SJCRH30 (cell line): ENCODE results near the gene PLEKHG1. TPM values are rescaled to one million over a fixed set of nuclear protein-coding genes. Genes with fewer than 3 reads are reported as not detected.

Experiments
- DNase-seq, 2 experiments: peaks; one replicate each; pipeline ENCODE4 v3.0.0-alpha.2; 2015 to 2020
- H3K27ac ChIP-seq: fragments of 250-450 bp; sonication (Bioruptor Pico); 2 replicates; pipeline ENCODE4 v1.5.1; 2020; ENCODE audit warnings: mild to moderate bottlenecking, moderate library complexity
- H3K27me3 ChIP-seq: fragments of 250-450 bp; sonication (Bioruptor Pico); 2 replicates; pipeline ENCODE4 v1.5.1; 2020; ENCODE audit warnings: mild to moderate bottlenecking, moderate library complexity
- H3K36me3 ChIP-seq: fragments of 250-450 bp; sonication (Bioruptor Pico); 2 replicates; pipeline ENCODE4 v1.5.1; 2020; ENCODE audit warnings: mild to moderate bottlenecking, moderate library complexity
- H3K4me1 ChIP-seq: fragments of 250-450 bp; sonication (Bioruptor Pico); 2 replicates; pipeline ENCODE4 v1.5.1; 2020; ENCODE audit warnings: mild to moderate bottlenecking, moderate library complexity
- H3K4me3 ChIP-seq: fragments of 250-450 bp; sonication (Bioruptor Pico); 2 replicates; pipeline ENCODE4 v1.5.1; 2020; ENCODE audit warnings: mild to moderate bottlenecking, moderate library complexity
- H3K9me3 ChIP-seq: fragments of 250-450 bp; sonication (Bioruptor Pico); replicated peaks from 2 replicates; pipeline ENCODE4 v1.5.1; 2020; ENCODE audit warnings: mild to moderate bottlenecking, moderate library complexity
- total RNA-seq: library from RNA; depleted of rRNA; stranded (reverse); fragments of >200 nt; shearing (Covaris generic); gene quantifications from 2 replicates; pipeline ENCODE4 v1.2.3, GENCODE V29; 2014

Gene PLEKHG1
- total RNA-seq, 1 experiment from 2014 or later: 13.8 TPM

DNA sequence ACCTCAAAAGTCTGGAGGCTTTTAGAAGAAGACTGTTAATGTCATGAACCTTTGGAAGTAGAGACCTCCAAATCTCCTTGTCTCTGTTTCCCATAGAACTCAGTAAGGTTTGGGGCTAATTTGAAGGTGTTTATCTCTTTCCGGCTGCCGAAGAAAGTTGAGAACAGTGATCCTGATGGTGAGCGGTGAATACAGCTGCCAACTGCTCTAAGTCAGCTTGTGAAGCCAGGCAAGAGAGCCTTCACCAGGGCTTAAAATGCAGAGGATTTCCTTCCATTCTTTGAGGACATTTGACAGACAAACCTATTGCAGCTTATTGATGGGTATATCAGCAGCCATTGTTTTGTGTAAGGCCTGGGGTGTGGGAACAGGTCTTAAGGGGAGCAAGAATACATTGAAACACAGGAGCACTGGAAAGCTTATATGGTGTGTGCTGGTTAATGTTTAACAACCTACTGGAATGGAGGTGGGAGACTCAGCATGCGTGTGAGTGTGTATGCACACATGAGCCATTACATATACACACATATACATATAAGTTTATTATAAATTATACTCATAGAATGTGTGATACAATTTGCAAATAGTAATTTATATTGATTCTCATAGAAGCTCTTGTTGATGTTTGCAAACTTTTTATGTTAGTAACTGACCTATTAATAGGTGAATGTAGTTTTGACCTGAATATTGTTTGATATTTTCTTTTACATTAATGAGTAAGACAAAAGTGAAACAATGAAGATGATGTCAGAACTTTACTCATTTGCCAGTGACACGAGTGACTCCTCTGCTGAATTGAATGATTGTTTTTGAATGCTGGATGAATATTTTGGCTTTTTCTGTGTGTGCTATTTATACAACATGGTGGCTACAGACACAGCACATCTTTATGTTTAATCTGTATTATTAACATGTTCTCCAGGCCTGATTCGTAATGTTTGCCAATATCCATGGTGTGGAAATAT lies 18.1 kb downstream of the PLEKHG1 start:
- peaks cover 18% of the 10 kb centered on the region; the same call in 1 of the 2 replicates for H3K4me1 ChIP-seq
- H3K27me3 ChIP-seq: no peaks in the 10 kb centered on the region
- H3K9me3 ChIP-seq: no peaks in the 10 kb centered on the region
- H3K27ac ChIP-seq: no peak overlapping the region
- H3K4me3 ChIP-seq: no peak overlapping the region
- DNase-seq: peak; percentile 23 to 64
- no peaks in the 10 kb centered on the region for H3K36me3 ChIP-seq

- H3K27ac ChIP-seq: no peak overlapping the region
- H3K36me3 ChIP-seq: no peaks in the 10 kb centered on the region
- no peak for DNase-seq
- H3K4me1 ChIP-seq: peaks cover 18% of the 10 kb centered on the region; the same call in 1 of the 2 replicates
- no peaks in the 10 kb centered on the region for H3K9me3 ChIP-seq
- H3K27me3 ChIP-seq: no peaks in the 10 kb centered on the region
- H3K4me3 ChIP-seq: no peak overlapping the region
Measured at GRCh38 chr6:150619275-150619674, 19.6 kb downstream of the PLEKHG1 start.

- no peak overlapping the region for H3K27ac ChIP-seq
Measured at GRCh38 chr6:150620244-150620643, 20.6 kb downstream of the PLEKHG1 start.

GRCh38 chr6:150620763-150621162 lies 21.1 kb downstream of the PLEKHG1 start:
- H3K36me3 ChIP-seq: no peaks in the 10 kb centered on the region
- H3K4me1 ChIP-seq: peaks cover 18% of the 10 kb centered on the region; the same call in 1 of the 2 replicates
- H3K9me3 ChIP-seq: 0 out of 2 replicates have a peak, but pooled peaks cover 1% of the 10 kb centered on the region
- H3K4me3 ChIP-seq: no peak overlapping the region
- no peak overlapping the region for H3K27ac ChIP-seq
- DNase-seq: no peak
- H3K27me3 ChIP-seq: no peaks in the 10 kb centered on the region

More at GRCh38 chr6:150620244-150620643, 20.6 kb downstream of the PLEKHG1 start:
- DNase-seq: no peak
- Histone ChIP-seq H3K4me3 (no peak overlapping the region), H3K36me3 (no peaks in the 10 kb centered on the region), H3K27me3 (no peaks in the 10 kb centered on the region), H3K9me3 (no peaks in the 10 kb centered on the region), H3K4me1 (peaks cover 18% of the 10 kb centered on the region; the same call in 1 of the 2 replicates)

- H3K36me3 ChIP-seq: no peaks in the 10 kb centered on the region
- H3K4me1 ChIP-seq: peaks cover 9% of the 10 kb centered on the region; the same call in 1 of the 2 replicates
- H3K27ac ChIP-seq: no peak overlapping the region
- H3K9me3 ChIP-seq: 0 out of 2 replicates have a peak, but pooled peaks cover 2% of the 10 kb centered on the region
- H3K4me3 ChIP-seq: no peak overlapping the region
- no peaks in the 10 kb centered on the region for H3K27me3 ChIP-seq
- DNase-seq: no peak
Measured at GRCh38 chr6:150622476-150622875, 22.8 kb downstream of the PLEKHG1 start.

DNA sequence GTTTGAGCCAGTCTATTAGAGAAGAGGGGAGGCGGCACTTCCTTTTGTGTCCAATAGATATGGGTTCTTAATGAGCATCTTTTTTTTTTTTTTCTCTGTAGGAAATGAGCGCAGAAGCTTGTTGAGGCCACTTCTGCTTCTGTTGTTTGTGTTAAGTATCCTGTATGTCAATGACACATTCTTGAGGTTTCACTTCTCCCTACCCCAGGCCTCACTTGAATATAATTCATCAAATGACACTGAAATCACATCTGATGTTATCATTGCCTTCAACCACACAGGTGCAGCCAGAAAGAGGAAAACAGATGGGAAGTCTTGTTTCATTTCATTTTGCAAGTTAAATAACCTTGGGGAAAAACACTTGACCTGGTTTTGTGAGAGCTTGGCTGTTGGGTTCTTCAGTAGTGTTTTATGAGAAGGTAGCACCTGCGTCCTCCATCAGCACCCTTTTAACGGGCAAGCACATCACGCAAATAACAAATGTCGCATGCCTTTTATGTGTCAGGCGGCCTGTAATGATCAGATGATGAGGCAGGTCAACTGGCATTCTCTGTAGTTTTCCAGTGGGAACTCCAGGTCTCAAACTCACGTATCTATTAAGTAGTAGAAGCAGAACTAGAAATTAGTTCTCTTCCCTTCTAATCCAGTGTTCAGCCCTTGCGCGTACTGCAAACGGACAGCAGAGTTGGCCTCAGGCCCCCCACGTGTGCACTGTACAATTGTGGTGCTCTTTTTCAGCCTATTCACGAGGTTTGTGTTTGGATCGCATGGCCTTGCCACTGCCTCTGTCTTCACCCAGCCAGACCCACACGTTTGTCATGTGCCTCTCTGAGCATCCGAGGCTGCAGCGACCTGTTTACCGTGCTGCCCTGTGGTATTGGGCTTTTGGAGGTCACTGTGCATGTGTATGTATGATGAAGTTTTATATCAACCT lies 23.5 kb downstream of the PLEKHG1 start:
- no peak overlapping the region for H3K27ac ChIP-seq

GRCh38 chr6:150624191-150624590 lies 24.5 kb downstream of the PLEKHG1 start:
- Histone ChIP-seq H3K27ac (no peak overlapping the region), H3K9me3 (0 out of 2 replicates have a peak, but pooled peaks cover 2% of the 10 kb centered on the region), H3K4me3 (no peak overlapping the region), H3K4me1 (no peaks in the 10 kb centered on the region), H3K36me3 (no peaks in the 10 kb centered on the region), H3K27me3 (no peaks in the 10 kb centered on the region)
- DNase-seq: no peak

More for the DNA sequence above, 23.5 kb downstream of the PLEKHG1 start:
- Histone ChIP-seq H3K4me1 (peaks cover 2% of the 10 kb centered on the region; the same call in 1 of the 2 replicates), H3K27me3 (no peaks in the 10 kb centered on the region), H3K4me3 (no peak overlapping the region), H3K36me3 (no peaks in the 10 kb centered on the region), H3K9me3 (0 out of 2 replicates have a peak, but pooled peaks cover 2% of the 10 kb centered on the region)
- no peak for DNase-seq

DNA sequence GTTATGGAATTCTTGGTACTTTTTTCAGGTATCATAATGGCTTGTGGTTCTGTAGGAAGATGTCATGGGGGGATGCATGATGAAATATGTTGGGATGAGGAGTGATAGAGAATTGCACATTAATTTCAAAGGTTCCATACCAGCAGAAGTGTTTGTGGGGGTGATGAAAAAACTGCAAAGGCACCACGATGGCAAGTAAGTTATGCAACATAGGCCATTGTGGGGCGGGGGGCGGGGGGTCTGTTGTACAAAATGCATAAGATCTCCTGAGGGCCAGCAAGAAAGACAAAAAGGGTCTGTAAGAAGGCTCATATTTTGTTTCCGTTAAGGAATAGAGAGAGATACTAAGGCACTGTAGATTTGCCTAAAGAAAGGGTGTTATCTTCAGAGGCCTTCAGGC lies 26.2 kb downstream of the PLEKHG1 start:
- Histone ChIP-seq H3K4me3 (no peak overlapping the region), H3K27me3 (no peaks in the 10 kb centered on the region), H3K9me3 (0 out of 2 replicates have a peak, but pooled peaks cover 2% of the 10 kb centered on the region), H3K4me1 (no peaks in the 10 kb centered on the region), H3K27ac (no peak overlapping the region), H3K36me3 (no peaks in the 10 kb centered on the region)
- no peak for DNase-seq

- Histone ChIP-seq H3K27ac (no peak overlapping the region), H3K27me3 (no peaks in the 10 kb centered on the region), H3K36me3 (no peaks in the 10 kb centered on the region), H3K4me3 (no peak overlapping the region), H3K9me3 (0 out of 2 replicates have a peak, but pooled peaks cover 2% of the 10 kb centered on the region), H3K4me1 (no peaks in the 10 kb centered on the region)
- DNase-seq: no peak
Measured at GRCh38 chr6:150627154-150627553, 27.5 kb downstream of the PLEKHG1 start.

DNA sequence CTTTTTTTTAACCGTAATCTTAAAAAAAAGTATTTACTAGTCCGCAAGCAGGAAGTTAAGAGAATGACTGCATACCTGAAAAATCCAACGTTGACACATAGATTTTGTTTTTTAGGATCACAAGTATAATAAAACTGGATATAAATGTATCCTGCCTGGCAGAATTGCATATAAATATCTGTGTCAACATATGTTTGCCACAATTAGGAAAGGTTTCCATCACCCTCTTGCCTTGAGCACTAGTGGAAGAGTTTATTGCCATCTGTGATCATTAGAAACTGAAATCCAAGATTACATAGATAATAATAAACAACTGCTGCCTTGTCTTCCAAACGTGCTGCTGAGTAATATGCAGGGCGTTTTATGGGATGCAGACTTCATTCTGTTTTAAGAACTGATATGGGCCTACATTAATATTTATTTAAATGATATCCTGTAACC lies 27.9 kb downstream of the PLEKHG1 start:
- DNase-seq: no peak
- no peak overlapping the region for H3K27ac ChIP-seq

DNA sequence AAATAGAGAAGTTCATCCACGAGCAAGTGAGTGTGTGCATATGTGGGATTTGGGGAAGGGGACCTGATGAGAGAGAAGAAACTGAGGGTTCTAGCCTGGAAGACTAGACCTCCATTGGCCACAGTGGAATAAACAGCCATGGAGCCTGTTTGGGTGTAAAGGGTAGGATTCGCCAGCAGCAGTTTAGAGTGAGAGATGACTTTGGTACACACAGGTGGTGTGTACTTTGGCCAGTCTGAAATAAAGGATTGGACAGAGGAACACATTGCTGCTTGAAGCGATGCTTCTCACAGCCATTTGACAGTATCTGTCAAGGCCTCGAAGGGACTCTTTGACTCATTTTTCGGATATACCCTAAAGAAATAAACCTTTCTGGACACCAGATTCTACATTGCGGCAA lies 29.2 kb downstream of the PLEKHG1 start:
- Histone ChIP-seq H3K36me3 (no peaks in the 10 kb centered on the region), H3K27ac (no peak overlapping the region), H3K4me1 (no peaks in the 10 kb centered on the region), H3K4me3 (no peak overlapping the region), H3K9me3 (0 out of 2 replicates have a peak, but pooled peaks cover 2% of the 10 kb centered on the region), H3K27me3 (no peaks in the 10 kb centered on the region)
- no peak for DNase-seq

More for the DNA sequence above, 27.9 kb downstream of the PLEKHG1 start:
- Histone ChIP-seq H3K27me3 (no peaks in the 10 kb centered on the region), H3K4me3 (no peak overlapping the region), H3K9me3 (0 out of 2 replicates have a peak, but pooled peaks cover 2% of the 10 kb centered on the region), H3K36me3 (no peaks in the 10 kb centered on the region), H3K4me1 (no peaks in the 10 kb centered on the region)

DNA sequence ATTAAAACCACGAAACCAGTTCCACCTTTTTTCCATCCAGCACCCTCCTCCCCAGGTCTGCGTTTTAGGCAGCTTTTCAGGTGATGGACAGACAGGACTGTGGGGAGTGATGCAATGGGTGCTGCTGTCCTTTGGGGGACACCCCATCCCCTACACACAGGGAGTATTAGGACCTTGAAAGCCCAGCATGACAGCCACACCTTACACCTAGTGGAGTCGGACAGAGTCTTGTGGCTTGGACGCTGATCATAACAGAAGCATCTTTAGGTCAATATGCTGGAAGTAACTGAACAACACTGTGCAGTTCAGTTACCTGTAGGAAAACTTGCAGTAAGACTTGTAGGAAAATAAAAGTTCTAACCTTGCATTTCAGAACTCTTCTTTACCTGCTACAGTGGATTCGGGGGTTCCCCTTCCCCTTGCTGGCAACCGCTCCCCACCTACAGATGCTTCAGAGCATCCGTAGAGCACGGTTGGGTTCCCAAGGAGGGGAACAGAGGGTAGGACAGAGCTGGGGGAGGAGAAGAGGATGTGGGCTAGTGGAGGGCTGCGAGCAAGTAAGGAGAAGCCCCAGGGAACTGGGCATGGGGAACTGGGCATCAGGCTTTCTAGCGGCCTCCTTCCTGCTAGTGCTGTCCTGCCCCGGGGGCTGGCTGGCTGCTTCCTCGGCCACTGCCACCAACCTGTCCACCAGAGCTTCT lies 31.7 kb downstream of the PLEKHG1 start:
- Histone ChIP-seq H3K4me3 (no peak overlapping the region), H3K9me3 (no peaks in the 10 kb centered on the region), H3K4me1 (no peaks in the 10 kb centered on the region), H3K27me3 (no peaks in the 10 kb centered on the region), H3K27ac (no peak overlapping the region), H3K36me3 (no peaks in the 10 kb centered on the region)
- no peak for DNase-seq

DNA sequence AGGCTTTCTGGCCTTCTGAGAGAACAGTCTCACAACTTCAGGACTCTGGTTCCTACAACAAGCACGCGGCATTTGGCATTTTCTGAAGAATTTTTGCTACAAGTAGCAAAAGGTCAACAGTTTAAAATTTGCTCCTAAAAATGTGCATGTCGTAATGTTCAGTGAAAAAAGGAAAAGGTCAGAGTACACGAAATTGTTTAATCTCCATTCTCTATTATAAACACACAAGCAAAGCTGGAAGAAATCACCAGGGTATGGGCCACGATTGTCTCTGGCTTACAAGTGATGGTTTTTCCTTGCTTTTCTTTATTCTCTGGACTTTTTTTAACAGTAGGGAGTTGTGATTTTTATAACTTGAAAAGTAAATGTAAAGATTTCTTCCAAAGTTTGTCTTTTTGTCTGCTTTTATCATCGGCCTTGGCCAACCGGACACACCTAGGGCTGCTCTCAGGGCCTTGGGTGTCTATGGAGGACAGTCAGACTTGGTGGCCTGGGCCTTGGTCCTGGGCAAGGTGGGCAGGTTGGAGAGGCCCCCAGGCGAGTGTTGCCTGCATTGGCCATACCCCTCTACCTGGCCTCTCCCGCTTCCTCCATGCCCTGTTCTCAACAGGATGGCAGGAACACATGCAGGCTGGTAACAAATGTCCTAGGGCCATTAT lies 32.4 kb downstream of the PLEKHG1 start:
- Histone ChIP-seq H3K27me3 (no peaks in the 10 kb centered on the region), H3K4me3 (no peak overlapping the region), H3K27ac (no peak overlapping the region), H3K4me1 (no peaks in the 10 kb centered on the region), H3K9me3 (no peaks in the 10 kb centered on the region), H3K36me3 (no peaks in the 10 kb centered on the region)
- DNase-seq: no peak
